Urothelium cell line (cell line): Measurements from ENCODE around the gene NCOA7.

ENCODE experiments used
- DNase-seq: peaks from one replicate; pipeline ENCODE4 v3.0.0; 2011; ENCODE audit warnings: low spot score, mixed read lengths
- FAIRE-seq: peaks from 2 replicates; lab custom pipeline; 2011; peaks lifted over from hg19 to GRCh38; lab: Jason Lieb, UNC

NCOA7 gene

DNA sequence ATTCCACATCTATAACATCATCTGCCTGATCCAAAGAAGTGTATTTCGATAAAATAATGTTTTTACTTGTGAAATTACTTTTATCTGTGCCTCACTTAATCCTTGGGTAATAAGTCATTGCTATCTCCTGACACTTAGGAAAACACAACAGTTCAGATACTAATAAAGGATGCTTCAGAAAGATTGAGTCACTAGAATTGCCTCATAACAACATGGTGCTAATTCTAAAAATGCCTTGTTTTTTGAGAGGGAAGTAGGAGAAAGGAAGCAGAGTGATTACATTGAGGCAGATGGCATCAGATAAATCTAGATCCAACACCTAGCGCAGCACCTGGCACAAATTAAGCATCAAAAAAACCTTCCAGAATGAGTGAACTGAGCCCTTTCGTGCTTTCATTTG lies 69.0 kb downstream of the NCOA7 start:
- FAIRE-seq, result no peak
- DNase-seq, result no peak

DNA sequence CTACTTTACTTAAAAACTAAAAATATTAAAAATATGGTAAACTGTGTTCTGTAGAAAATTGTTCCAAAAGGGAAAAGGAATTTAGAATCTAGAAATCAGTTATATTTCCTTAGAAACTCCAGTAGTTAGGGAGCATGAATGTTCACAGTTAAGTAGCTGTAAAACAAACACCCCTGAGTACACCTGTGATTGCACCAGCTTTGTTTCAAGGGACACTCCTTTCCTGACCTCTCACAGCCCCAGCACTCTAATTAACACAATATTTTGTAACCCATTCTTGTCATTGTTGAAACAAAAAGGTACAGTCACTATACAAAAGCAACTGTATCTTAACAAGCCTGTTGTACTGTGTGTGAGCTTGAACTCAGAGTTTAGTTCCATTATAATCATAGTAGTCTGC lies 72.3 kb downstream of the NCOA7 start:
- DNase-seq (no peak), FAIRE-seq (no peak)

DNA sequence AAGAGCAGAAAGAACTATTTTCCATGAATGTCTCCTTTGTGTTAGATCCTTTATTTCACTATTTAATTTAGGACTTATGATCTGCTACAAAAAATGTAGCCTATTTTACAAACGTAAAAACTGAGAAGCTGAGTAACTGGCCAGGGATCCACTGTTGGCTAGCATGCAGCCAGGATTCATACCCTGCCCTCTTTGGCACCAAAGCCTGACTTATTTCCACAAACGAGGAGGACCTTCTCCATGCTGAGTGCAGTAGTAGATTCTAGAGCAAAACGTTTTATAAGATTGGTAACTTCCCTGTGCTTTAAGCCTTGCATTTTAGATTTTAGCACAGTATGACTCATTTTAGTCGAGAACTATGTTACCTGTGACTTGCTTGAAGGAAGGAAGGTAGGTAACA lies 74.3 kb downstream of the NCOA7 start:
- FAIRE-seq (no peak), DNase-seq (no peak)

DNA sequence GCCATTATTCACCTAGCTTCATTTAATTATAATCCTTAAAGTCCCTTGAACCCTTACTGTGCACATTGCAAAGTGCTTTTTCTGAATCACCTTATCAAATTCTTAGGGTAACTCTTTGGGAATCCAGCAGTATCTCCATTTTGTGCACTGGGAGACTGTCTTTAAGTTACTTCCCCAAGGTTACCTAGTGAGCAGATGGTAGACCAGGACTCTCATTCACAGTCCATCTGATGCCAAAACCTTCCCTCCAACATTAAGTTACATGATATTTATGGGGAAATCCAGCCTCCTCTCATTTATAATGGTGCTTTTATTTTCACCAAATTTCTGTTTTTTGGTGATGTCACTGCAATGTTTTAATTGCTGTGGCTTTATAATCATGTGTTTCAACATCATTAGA lies 75.7 kb downstream of the NCOA7 start:
- FAIRE-seq (no peak), DNase-seq (no peak)

DNA sequence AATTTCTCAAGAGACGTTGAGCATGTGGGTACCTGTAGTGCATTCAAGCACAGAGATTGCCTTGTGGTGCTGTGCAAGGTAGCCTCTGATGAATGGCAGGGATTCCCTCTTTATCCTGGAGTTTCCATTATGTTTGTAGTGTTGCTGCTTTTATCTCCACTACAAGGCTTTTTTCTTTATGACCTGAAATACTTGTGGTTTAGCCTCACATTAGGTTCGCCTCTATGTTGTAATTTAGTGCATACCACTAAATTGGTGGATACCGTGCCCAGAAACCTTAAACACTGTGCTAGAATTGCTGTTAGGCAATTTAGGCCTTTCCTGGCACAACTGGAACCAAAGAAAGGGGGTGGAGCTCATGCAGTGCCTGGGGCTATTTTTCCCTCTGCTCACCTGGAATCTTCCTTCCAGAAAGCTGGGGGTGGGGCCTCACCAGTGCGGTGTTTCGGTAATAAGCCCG lies 76.8 kb downstream of the NCOA7 start:
- peak; percentile 23 for DNase-seq

DNA sequence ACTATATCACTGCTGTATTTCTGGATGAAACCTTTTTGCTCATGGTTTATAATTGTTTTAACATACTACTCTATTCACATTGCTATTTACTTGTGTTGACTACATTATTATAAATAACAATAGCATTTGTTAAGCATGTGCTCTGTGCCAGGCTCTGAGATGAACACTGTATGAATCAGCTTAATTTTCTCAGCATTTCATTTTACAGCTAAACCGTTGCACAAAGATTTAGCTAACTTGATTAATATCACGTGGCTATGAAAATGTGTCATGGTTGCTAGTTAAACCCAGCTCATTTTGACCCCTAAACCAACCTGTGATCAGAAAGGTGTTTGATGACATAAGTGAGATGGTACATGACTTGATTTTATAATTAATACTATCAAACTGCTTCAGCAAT lies 77.5 kb downstream of the NCOA7 start:
- FAIRE-seq (no peak), DNase-seq (no peak)

More for the DNA sequence above, 76.8 kb downstream of the NCOA7 start:
- no peak for FAIRE-seq

DNA sequence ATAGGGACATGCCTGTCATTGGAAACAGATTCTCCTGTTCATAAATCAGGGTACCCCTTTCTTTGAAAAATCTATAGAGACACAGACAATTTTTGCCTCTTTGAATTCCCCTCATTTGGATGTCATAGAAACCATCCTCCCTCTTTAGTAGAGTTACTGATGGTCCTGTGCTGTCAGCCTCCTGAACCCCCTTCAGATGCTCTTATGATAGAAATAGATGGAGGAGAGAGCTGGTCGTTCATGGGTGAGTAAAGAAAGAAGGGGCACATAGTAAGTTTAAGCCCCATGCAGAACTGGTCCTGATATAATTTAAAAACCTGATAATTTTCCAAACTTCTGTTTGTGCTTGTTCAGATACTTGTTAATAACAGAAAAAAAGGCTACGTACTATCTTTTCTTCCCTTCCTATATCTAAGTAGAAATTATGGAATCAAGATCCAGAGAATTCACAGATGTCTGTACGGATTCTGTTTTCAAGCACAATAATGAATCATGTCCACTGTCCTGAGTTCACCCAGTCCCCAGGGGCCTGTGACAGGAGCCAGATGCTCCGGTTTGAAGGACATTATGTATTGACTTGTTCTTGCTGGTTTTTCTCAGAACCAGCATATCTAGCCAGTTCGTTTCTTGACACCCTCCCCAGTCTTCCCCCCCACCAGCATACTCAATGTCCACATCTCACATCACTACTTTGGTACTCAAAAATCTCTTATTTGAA lies 78.1 kb downstream of the NCOA7 start:
- DNase-seq (no peak), FAIRE-seq (no peak)

DNA sequence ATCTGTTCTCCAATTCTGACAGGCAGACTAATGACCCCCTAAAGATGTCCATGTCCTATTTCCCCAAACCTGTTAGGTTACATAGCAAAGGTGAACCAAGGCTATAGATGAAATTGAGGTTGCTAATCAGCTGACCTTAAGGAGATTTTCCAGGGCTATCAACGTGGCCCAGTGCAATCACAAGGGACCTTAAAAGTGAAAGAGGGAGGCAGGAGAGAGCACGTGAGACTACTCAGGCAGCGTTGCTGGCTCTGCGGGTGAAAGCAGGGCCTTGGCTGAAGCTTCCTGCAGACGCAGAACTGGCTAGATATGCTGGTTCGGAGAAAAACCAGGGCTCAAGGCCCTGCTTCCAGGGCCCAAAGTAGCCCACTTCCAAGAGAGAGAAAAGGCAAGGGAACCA lies 78.7 kb downstream of the NCOA7 start:
- no peak for DNase-seq
- no peak for FAIRE-seq

DNA sequence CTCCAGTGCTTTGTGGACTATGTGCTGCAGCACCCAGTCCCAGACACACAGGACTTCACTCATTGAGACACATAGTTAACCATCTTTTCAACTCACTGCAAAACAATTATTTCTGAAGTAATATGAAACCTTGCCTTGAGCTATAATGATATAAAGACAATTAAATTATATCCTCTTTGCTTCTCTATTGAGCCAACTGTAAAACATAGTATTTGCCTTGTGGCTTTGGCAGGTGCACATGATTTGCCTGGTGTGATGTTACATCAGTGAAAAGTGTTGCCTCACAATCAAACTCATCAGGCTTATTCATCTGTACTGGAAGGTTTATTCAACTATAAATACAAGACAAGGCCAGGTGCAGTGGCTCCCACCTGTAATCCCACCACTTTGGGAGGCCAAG lies 80.6 kb downstream of the NCOA7 start:
- DNase-seq (no peak), FAIRE-seq (no peak)

DNA sequence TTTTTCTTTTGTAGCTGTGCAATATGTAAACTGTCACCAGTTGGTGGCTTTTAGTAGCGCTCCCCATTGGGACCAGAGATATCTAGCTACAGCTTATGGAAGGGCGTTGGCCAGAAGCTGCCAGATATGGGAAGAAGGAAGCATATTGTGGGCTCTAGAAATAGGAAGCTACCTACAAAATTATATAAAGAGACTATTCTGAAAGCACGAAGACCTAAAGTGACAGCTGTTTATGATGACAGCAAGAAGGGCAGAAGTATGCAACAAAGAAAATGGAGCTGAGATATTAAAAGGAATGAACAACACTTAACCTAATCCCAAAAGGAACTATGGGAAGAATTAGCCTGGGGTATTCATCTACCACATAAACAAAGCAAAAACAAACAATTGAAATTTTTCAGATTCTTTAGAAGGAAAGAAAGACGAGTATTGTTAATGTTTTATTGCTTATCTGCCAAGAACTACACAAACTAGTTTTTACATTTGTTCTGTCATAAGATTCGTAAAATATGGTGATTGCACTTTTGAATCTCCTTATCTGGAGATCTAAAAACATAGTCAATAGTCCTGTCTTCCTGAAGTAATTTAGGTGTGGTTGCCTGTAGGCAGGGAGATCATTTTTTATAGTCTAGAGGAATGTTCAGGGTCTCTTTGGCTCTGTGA lies 81.6 kb downstream of the NCOA7 start:
- no peak for DNase-seq
- FAIRE-seq, result no peak

DNA sequence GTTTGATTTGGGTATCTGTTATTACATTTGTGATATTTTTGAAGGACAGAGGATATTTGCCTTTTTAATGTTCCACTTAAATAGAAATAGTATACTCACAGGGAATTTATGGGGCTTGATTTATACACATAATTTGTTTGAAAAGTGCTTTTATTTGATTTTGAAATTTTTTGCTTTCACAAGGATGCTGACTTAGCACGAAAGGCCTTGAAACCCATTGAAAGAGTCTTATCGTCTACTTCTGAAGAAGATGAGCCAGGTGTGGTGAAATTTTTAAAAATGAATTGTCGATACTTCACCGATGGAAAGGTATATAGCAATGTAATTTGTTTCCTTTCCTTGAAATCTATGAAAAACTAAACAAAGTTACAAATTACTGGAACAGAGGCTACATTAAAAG lies 91.5 kb downstream of the NCOA7 start:
- no peak for FAIRE-seq
- no peak for DNase-seq

DNA sequence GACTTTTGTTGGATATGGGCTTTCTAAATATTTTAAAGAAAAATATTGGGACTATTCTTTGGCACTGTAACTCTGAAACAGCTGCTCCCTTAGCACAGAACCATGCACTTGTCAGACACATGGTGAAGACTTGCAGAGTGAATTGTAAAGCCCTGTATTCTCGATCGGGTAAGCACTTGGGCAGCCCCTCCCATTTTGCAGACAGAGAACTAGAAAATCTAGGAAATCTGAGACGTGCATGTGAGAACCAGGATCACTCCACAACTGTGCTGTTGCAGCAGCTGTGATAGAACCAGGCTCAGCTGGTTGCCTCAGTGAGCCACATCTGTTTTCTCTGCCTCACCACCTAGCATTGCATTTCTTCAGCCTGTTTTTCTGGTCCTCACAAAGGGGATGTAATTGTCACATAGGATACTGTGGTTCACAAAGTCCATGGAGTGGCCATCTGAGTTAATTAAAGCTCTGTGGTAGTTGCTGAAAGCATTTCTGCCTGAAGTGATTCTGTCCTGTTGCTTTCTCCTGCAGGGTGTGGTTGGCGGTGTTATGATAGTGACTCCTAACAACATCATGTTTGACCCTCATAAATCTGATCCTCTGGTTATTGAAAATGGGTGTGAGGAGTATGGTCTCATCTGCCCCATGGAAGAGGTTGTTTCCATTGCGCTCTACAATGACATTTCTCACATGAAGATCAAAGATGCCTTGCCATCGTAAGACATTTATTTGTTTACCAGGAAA lies 94.0 kb downstream of the NCOA7 start:
- no peak for DNase-seq
- FAIRE-seq, result no peak

DNA sequence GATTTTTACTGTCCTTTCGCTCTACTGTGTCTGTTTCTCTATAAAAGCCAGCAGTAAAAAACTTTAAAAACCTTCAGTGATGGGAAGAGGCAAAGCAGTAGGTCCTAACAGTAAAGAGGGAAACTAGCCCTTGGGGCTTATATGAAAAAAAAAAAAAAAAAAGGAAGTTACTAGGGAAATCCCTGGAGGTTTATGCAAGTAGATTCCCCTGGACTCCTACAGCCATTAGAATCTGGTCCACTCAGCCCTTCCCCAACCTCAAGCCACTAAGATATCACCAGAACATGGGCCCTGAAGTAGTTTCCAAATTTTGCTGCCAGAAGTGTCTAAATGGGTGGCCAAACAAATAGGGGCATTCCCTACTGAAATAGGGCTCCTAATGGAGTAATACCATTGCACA lies 95.3 kb downstream of the NCOA7 start:
- DNase-seq (no peak), FAIRE-seq (no peak)

DNA sequence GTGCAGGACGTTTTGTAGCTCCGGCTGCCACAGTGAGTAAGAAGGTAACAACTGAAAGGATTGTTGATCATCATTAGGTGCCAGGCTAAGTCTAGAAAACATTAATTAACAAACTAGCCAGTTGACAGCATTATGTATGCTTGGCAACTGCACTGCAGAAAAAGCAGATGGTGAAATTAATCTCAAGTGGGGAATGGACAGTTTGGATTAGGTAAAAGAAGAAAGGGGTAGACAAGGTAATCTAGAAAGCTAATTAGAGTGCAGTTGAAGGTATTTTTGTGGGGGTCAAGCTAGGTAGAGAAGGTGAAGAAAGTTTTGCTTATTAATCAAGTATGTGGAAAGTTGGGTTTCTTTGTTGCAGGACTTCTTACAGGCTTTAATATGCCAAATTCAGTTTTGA lies 96.2 kb downstream of the NCOA7 start:
- DNase-seq (no peak), FAIRE-seq (no peak)

DNA sequence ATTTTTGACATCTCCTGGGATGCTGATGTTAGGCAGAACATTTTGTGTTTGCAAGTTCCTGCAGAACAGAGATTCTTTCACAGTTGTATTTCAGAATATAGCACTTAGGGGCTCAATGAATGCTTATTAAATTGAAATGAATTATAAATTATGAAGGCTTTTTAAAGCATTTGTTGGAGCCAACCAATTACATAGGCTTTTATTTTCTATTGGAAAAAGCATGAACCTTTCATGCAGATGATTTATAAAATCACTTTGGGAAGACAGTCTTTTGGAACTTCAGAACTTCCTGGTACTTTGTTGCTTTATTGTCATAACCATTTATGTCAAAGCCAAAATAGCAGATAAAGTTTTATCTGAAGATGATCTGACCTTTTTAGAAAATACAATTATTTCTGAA lies 96.6 kb downstream of the NCOA7 start:
- FAIRE-seq (no peak), DNase-seq (no peak)

DNA sequence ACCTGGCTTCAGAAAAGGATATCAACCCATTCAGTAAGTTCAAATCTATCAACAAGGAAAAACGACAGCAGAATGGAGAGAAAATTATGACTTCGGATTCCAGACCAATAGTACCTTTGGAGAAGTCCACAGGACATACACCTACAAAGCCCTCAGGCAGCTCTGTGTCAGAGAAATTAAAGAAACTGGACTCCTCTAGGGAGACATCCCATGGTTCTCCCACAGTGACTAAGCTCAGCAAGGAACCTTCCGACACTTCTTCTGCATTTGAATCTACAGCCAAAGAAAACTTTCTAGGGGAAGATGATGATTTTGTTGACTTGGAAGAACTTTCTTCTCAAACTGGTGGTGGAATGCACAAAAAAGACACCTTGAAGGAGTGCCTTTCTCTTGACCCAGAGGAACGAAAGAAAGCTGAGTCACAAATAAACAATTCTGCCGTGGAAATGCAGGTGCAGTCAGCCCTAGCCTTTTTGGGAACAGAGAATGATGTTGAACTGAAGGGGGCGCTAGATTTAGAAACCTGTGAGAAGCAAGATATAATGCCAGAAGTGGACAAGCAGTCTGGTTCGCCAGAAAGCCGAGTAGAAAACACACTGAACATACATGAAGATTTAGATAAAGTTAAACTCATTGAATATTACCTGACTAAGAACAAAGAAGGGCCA lies 98.4 kb downstream of the NCOA7 start:
- DNase-seq, result peak; percentile 34
- FAIRE-seq, result no peak

DNA sequence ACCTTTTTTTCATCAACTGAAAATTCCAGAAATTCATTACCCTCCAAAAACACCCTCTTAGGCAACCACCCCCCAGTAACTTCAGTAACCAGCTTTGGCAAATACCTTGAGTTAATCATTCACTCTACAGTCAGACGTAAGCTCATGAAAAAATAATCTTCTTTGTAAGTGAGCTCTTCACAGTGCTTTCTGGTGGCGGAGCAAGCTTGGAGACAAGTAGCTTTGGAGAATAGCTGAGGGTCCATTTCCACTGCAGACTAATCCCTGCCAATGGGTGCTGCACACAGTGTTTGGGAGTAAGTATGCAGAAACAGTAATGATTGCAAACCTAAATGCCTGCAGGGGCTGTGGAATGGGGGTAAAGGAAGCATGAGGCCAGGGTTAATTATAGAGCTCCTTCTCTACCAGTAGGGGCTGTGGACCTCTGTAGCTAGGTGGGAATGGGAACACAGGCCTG lies 109.0 kb downstream of the NCOA7 start:
- DNase-seq (no peak), FAIRE-seq (no peak)

DNA sequence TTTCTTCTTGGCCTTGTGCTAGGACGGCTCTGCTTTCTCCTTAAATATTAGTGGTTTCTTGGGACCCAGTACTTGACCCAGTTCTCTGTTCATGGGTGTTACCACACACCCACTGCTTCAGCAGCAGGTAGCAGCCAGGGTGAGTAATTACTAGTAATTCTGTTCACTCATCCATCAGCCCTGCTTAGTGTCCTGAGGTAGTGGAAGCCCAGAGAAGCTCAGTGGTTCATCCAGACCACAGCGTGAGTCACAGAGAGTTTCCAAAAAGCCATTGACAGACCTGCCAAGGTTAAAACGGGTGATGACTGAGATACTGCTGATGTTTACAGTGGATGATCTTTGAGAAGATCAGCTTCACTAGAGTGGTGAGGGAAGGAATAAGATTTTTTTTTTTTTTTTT lies 114.1 kb downstream of the NCOA7 start:
- FAIRE-seq (no peak), DNase-seq (peak; percentile 10)

DNA sequence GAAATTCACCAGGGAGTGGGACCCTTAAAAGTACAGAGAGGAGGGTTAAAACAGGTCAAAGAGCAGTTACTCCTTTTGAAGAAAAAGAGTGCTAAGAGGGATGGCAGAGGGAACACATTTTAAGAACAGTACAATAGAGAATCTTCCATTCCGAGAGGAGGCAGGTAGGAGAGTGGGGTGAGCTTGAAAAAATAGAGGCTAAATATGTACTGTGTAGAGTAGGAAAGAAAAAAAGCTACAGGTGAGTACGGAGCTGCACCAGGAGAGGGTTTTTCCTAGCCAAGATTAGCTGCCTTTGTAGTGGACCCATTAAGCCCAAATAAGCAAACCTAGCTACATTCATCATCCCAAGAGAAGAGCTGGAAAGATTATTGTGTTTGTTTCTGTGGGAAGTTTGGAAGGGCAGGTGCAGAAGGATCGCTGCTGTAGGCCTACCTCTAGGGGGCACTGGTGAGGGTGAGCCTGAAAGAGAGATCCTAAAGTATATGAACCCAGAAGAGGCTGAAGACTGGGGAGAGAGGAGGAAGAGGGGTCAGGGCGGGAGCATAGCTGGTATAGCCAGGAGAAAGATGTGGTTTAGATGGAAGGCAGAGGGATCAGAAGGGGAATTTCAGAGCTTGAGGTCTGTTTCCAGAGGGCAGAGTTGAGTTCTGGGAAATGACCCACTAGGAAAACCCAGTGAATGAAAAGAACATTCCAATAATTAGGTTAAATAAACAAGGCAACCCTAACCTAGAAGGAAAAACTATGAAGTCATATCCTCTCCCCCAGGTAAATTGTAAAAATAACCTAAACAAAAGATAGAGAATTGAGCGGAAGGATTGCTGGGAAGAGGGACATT lies 115.6 kb downstream of the NCOA7 start:
- FAIRE-seq, result no peak

DNA sequence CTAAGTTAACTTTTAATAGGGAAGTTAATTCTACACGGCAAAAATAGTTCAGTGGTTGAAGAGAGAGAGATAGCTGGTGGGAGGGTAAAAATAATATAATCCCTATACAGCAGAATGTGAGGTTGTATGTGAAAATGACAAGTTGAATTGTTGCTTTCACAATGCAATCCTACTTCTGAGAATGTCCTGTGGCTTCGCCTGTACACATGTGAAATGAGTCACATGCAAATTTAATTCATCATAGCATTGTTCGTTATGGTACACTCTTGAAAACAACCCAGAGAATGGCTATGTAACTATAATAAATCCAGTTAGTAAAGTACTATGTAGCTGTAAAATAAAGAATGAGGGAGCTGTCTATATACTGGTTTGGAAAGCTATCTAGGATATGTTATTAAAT lies 119.8 kb downstream of the NCOA7 start:
- FAIRE-seq (no peak), DNase-seq (no peak)

More for the DNA sequence above, 115.6 kb downstream of the NCOA7 start:
- peak; percentile 58 for DNase-seq
